K562 (cell line): ENCODE measurements around the gene GPSM3. TPM values are rescaled to one million over a fixed set of nuclear protein-coding genes. Genes with fewer than 3 reads are reported as not detected.

Experiments
- HNRNPLL ChIP-seq: fragments of 200-400 bp; formaldehyde crosslinking; IDR thresholded peaks from 2 replicates; pipeline ENCODE4 v1.6.1; 2017; ENCODE audit warnings: low read length, low read depth, mild to moderate bottlenecking; ENCODE audit not compliant: poor library complexity, severe bottlenecking
- NFIX ChIP-seq: fragments of 250-450 bp; sonication (Bioruptor Pico); IDR thresholded peaks from 2 replicates; pipeline ENCODE4 v1.4.0; 2020; ENCODE audit warnings: low read depth, mild to moderate bottlenecking, moderate library complexity
- REST ChIP-seq, 2 experiments: fragments of 450-650 bp; formaldehyde crosslinking in 1 of 2; IDR thresholded peaks; 2 replicates each; pipeline versions ENCODE4 v1.4.0 to v1.6.1; 2014 to 2020; ENCODE audit warnings: mild to moderate bottlenecking in 2 of 2, borderline replicate concordance in 1 of 2, low read depth in 1 of 2
- polyA plus RNA-seq, 8 experiments: library from polyadenylated mRNA; depleted of rRNA in 4 of 8; stranded (reverse) in 5 of 8; unstranded in 3 of 8; fragments of >200 nt; fragmentation: Nextera tagmentation in 2 of 8; fragmentation: Illumina TruSeq in 1 of 8; extraction: Ambion mirVana in 2 of 8; extraction: Trizol in 1 of 8; gene quantifications; 2 replicates each; pipeline versions ENCODE4 v1.2.1 to v1.2.3, GENCODE V29; 2011 to 2014; ENCODE audit warnings: inconsistent platforms in 1 of 8, missing spikeins in 1 of 8
- total RNA-seq, 7 experiments: library from RNA; depleted of rRNA in 6 of 7; stranded (reverse); fragments of >200 nt in 6 of 7; fragmentation: Illumina TruSeq in 2 of 7; extraction: Trizol in 2 of 7; gene quantifications; 2 replicates each; pipeline versions ENCODE4 v1.2.1 to v1.2.3, GENCODE V29; 2011 to 2021; ENCODE audit warnings: low replicate concordance in 1 of 7

Gene GPSM3
- total and polyA plus RNA-seq, 9 of the 15 experiments (the other 6 are each of a cell fraction or from before 2014, with no cell fraction given) = 5.3 to 42.6 (median 24.4) TPM

GRCh38 chr6:32195652-32195901, 3.1 kb upstream of the GPSM3 start (continued):
- TF ChIP-seq REST (IDR thresholded peaks at IDR 0.05; ENCODE audit: borderline replicate concordance) = peak; percentile 28; the same call in 1 of the 2 replicates
- no peak for TF ChIP-seq REST (CRISPR knock-in tag; IDR thresholded peaks at IDR 0.05; ENCODE audit: low read depth)
- peak; percentile 63 for TF ChIP-seq HNRNPLL
- no peak for TF ChIP-seq NFIX
